ENCODE measurements around the gene KCTD17.
"Not testable (repeated sequence)": the region's sequence is repeated elsewhere in the genome, so short reads cannot be mapped to it uniquely, and the experiment has no call there.

KCTD17 gene

GRCh38 chr22:37059876-37060449 is 8.4 kb downstream of the KCTD17 start:
- no peak for DNase-seq

- DNase-seq = no peak
Measured at GRCh38 chr22:37060801-37061610, 9.5 kb downstream of the KCTD17 start.

- peak in 1 of 51 donors; percentile 23 for DNase-seq
Measured at GRCh38 chr22:37061611-37062375, 10.3 kb downstream of the KCTD17 start.

- DNase-seq = peak in 1 of 51 donors; percentile 14
Measured at GRCh38 chr22:37062376-37062675, 10.8 kb downstream of the KCTD17 start.

GRCh38 chr22:37062702-37063381 is 11.3 kb downstream of the KCTD17 start:
- no peak for DNase-seq

GRCh38 chr22:37063431-37064420 is 12.2 kb downstream of the KCTD17 start:
- DNase-seq = no peak

- DNase-seq = no peak
Measured at GRCh38 chr22:37064553-37064952, 13.0 kb downstream of the KCTD17 start.

- no peak for DNase-seq
Measured at GRCh38 chr22:37065180-37065579, 13.6 kb downstream of the KCTD17 start.

GRCh38 chr22:37065961-37066360 is 14.4 kb downstream of the KCTD17 start:
- no peak for DNase-seq

GRCh38 chr22:37067428-37067827 is 15.9 kb downstream of the KCTD17 start:
- DNase-seq = no peak

GRCh38 chr22:37068859-37069258 is 17.3 kb downstream of the KCTD17 start:
- DNase-seq = no peak

- no peak for DNase-seq
Measured at GRCh38 chr22:37069319-37069718, 17.8 kb downstream of the KCTD17 start.

- DNase-seq = no peak
Measured at GRCh38 chr22:37069719-37070118, 18.2 kb downstream of the KCTD17 start.

- DNase-seq = no peak
Measured at GRCh38 chr22:37070334-37070733, 18.8 kb downstream of the KCTD17 start.

- DNase-seq = no peak
Measured at GRCh38 chr22:37070744-37071143, 19.2 kb downstream of the KCTD17 start.

GRCh38 chr22:37071850-37072592 is 20.5 kb downstream of the KCTD17 start:
- DNase-seq = not testable (repeated sequence)

- DNase-seq = no peak
Measured at GRCh38 chr22:37072673-37073072, 21.1 kb downstream of the KCTD17 start.

GRCh38 chr22:37074537-37074936 is 23.0 kb downstream of the KCTD17 start:
- no peak for DNase-seq

- DNase-seq = no peak
Measured at GRCh38 chr22:37075046-37075445, 23.5 kb downstream of the KCTD17 start.

GRCh38 chr22:37075822-37076433 is 24.4 kb downstream of the KCTD17 start:
- DNase-seq = no peak
